Kidney tubule cell (primary cell): ENCODE data around the gene SDF4.
A peak's percentile ranks its signal among the peaks of the same experiment; 100 is the strongest.

Experiments
- DNase-seq: peaks from one replicate; pipeline ENCODE4 v3.0.0-alpha.2; 2018; ENCODE audit warnings: low spot score

The SDF4 gene

GRCh38 chr1:1242461-1243265, 10.9 kb upstream of the SDF4 start:
- DNase-seq, result no peak

GRCh38 chr1:1241588-1242219, 9.9 kb upstream of the SDF4 start:
- no peak for DNase-seq

GRCh38 chr1:1240822-1241587, 9.2 kb upstream of the SDF4 start:
- DNase-seq, result peak; percentile 15

GRCh38 chr1:1240348-1240732, 8.5 kb upstream of the SDF4 start:
- DNase-seq, result no peak

- no peak for DNase-seq
Measured at GRCh38 chr1:1239614-1240347, 8.0 kb upstream of the SDF4 start.

GRCh38 chr1:1239227-1239613, 7.4 kb upstream of the SDF4 start:
- no peak for DNase-seq

- DNase-seq, result no peak
Measured at GRCh38 chr1:1238702-1239178, 6.9 kb upstream of the SDF4 start.

GRCh38 chr1:1237874-1238701, 6.3 kb upstream of the SDF4 start:
- DNase-seq, result peak; percentile 42

GRCh38 chr1:1236945-1237873, 5.4 kb upstream of the SDF4 start:
- DNase-seq, result no peak

- DNase-seq, result no peak
Measured at GRCh38 chr1:1236176-1236763, 4.5 kb upstream of the SDF4 start.

- DNase-seq, result no peak
Measured at GRCh38 chr1:1235016-1235744, 3.4 kb upstream of the SDF4 start.

- no peak for DNase-seq
Measured at GRCh38 chr1:1234180-1234808, 2.5 kb upstream of the SDF4 start.

GRCh38 chr1:1233567-1233892, 1.7 kb upstream of the SDF4 start:
- no peak for DNase-seq

GRCh38 chr1:1232796-1233566, 1.2 kb upstream of the SDF4 start:
- DNase-seq, result no peak

GRCh38 chr1:1232208-1232795, 501 bp upstream of the SDF4 start, which contains the start of gene B3GALT6:
Gene B3GALT6 (plus strand): TSS chr1:1232237. CDS start chr1:1232279, 42 bp downstream.
- DNase-seq, result no peak

- DNase-seq, result peak; percentile 76
Measured at GRCh38 chr1:1230656-1231399, 973 bp downstream of the SDF4 start.

GRCh38 chr1:1229770-1230169, 2.0 kb downstream of the SDF4 start:
- DNase-seq, result no peak
